T-helper 2 cell treated with Interferon-gamma antibody and Interleukin-4, amounts not matched to agents 100 ng/mL and 5 ng/mL, for 36 hours (primary cell): ENCODE results near the gene GPC6. TPM values are rescaled to one million over a fixed set of nuclear protein-coding genes. Genes with fewer than 3 reads are reported as not detected.

Source experiments
- intact Hi-C: fragments of 100-400 bp; cut with micrococcal nuclease; formaldehyde crosslinking; loops from one replicate; pipeline ENCODE4 v1.15.1; 2023
- total RNA-seq: library from RNA; stranded (reverse); gene quantifications from 2 replicates; pipeline ENCODE4 v1.2.3, GENCODE V29; 2022

The GPC6 gene
- total RNA-seq, 1 donor from 2014 or later = not detected

- intact Hi-C loops = no loop called here
Measured at GRCh38 chr13:94227255-94227879, 1000.8 kb downstream of the GPC6 start.

DNA sequence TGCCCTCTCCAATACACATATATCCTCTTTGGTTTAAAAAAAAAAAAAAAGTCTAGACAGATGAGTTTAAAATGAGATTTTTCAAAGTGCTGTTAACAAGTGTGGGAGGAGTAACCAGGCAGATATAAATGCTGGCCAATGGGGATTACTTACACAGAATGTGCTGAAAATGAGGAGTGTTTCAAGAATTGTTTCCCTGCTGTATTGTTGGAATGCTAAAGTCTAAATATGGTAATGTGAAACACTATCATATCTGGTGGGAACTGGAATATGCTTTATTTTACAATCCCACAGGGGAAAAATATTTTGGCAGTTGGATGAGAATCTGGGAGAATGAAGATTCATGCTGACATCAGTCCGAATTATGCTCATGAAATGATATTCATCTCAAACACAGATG is 1002.2 kb downstream of the GPC6 start:
- intact Hi-C loops = no loop called here

GRCh38 chr13:94232161-94232950 is 1005.7 kb downstream of the GPC6 start:
- intact Hi-C loops = no loop called here

- intact Hi-C loops = no loop called here
Measured at GRCh38 chr13:94232956-94233355, 1006.3 kb downstream of the GPC6 start.

GRCh38 chr13:94233401-94233800 is 1006.8 kb downstream of the GPC6 start:
- intact Hi-C loops = no loop called here

DNA sequence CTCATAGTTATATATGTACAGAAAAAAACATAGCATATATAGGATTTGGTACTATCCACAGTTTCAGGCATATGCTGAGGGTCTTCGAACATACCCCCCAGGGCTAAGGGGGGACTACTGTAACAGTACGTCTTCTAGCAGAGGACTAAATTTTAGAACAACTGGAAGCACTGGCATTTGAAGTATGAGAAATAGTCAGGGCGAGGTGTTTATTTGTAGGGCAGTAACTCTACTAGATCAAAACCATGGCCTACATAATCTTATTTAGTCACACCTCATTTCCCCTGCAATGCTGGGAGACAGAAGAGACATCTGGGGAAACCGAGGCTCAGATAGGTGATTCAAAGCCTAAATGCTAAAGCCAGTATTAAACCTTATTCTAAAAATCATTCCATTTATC is 1007.2 kb downstream of the GPC6 start:
- intact Hi-C loops = no loop called here

DNA sequence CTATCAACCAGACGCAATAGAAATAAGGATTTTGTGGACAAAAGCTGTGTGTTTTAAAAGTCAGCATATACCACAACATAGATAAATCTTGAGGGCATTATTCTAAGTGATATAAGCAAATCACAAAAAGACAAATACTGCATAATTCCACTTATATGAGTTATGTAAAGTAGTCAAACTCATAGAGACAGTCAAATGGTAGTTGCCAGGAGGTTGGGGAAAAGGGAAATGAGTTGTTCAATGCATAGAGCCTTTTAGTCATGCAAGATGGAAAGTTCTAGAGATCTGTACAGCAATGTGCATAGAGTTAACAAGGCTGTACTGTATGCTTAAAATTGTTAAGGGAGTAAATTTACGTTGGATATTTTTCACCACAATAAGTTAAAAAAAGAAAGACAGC is 1008.1 kb downstream of the GPC6 start:
- intact Hi-C loops = no loop called here

- intact Hi-C loops = no loop called here
Measured at GRCh38 chr13:94236132-94236531, 1009.5 kb downstream of the GPC6 start.

DNA sequence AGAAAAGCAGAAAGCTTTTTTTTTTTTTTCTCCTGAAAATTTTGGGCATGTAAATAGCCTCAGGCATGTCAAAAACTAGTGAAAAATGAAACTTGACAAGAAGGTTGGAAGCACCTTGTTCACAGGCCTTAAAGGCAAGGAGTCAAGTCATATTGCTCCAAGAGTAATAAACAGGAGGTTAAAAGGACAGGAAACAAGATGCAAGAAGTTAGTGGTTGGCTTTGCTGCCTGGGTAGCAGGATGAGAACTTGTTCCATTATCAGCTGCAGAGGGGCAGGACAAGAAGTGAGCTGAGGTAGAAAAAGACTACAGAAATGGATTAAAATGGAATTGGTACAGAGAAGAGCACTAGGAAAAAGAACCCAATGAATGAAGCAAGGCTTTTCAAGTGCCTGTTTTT is 1010.3 kb downstream of the GPC6 start:
- intact Hi-C loops = no loop called here

GRCh38 chr13:94239135-94239534 is 1012.5 kb downstream of the GPC6 start:
- intact Hi-C loops = no loop called here

DNA sequence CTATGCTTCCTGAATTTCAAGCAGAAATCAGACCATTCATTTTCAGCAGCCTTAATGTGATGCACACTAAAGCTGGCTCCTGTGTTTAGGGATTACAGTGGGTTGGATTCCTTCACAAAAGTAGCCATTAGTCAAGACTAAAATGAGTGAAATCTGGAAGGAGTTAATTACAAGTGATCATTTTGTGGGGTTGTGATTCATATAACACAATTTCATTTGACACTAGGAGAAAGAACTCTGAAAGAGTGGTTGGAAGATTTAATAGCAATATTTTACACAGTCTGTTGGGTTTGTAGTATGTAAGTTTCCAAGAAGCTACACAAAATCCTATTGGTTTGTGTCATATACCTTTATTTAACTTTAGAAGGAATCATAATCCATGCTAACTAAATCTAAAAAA is 1015.9 kb downstream of the GPC6 start:
- intact Hi-C loops = no loop called here

- intact Hi-C loops = no loop called here
Measured at GRCh38 chr13:94243551-94243950, 1016.9 kb downstream of the GPC6 start.

DNA sequence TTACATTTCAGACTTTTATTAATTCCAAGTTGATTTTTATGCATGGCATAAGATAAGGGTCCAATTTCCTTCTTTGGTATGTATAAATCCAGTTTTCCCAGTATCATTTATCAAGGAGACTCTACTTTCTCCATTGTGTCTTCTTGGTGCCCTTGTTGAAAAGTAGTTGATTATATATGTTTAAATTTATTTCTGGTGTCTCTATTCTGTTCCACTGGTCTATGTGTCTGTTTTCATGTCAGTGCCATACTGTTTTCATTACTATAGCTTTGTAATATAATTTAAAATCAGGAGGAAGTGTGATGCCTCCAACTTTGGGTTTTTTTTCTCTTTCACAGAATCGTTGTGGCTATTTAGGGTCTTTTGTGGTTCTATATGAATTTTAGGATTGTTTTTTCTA is 1019.9 kb downstream of the GPC6 start:
- intact Hi-C loops = no loop called here

GRCh38 chr13:94247890-94248289 is 1021.3 kb downstream of the GPC6 start:
- intact Hi-C loops = no loop called here

- intact Hi-C loops = no loop called here
Measured at GRCh38 chr13:94248454-94249228, 1022.0 kb downstream of the GPC6 start.

- intact Hi-C loops = no loop called here
Measured at GRCh38 chr13:94249512-94249911, 1022.9 kb downstream of the GPC6 start.

DNA sequence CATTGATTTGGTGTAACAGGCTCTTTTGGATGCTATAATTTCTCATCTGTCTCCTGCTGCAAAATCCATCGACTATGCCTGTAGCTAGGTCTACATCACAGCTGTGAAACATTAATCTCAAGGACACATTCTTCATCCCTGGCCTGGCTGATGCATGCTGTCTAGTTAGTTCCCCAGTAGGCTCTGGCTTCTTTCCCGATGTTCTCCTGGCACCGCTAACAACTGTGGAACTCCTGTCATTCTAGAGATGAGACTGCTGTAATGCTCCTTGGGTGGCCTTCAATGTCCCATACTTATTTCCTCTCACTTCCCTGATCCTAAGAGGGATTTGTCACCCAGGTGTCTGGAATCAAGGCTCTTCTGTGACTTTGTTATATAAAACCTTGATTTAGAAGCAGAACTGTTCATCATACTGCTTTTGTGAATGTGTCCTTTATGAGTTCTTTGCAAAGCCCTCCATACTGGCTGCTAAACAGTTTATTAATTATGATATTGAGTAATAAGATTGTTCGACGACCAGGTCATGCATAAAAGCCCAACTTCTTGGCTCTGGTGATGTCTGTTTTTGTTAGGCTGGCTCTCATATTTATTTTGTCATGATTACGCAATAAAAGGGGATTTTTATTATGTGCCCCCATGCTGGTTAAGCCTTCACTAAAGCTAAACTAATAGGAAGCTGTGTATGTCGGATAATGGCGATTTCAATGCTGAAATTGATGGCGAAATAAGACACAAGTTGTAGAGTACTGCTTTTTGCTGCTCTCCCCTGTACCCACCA is 1025.4 kb downstream of the GPC6 start:
- intact Hi-C loops = no loop called here

- intact Hi-C loops = no loop called here
Measured at GRCh38 chr13:94254737-94255136, 1028.1 kb downstream of the GPC6 start.

- intact Hi-C loops = no loop called here
Measured at GRCh38 chr13:94256721-94257120, 1030.1 kb downstream of the GPC6 start.

GRCh38 chr13:94259984-94260383 is 1033.4 kb downstream of the GPC6 start:
- intact Hi-C loops = no loop called here

- intact Hi-C loops = no loop called here
Measured at GRCh38 chr13:94261163-94261562, 1034.6 kb downstream of the GPC6 start.

- intact Hi-C loops = no loop called here
Measured at GRCh38 chr13:94263038-94263437, 1036.4 kb downstream of the GPC6 start.
